Activated naive CD4-positive, alpha-beta T cell treated with Interleukin-2 at 50 U/mL for 16 hours (primary cell): ENCODE data around the gene NPTN.

ENCODE experiments used
- DNase-seq: peaks from one replicate; pipeline ENCODE4 v3.0.0-alpha.2; 2020

The NPTN gene

GRCh38 chr15:73631915-73632669 lies 1.1 kb downstream of the NPTN start:
- DNase-seq, result no peak

DNA sequence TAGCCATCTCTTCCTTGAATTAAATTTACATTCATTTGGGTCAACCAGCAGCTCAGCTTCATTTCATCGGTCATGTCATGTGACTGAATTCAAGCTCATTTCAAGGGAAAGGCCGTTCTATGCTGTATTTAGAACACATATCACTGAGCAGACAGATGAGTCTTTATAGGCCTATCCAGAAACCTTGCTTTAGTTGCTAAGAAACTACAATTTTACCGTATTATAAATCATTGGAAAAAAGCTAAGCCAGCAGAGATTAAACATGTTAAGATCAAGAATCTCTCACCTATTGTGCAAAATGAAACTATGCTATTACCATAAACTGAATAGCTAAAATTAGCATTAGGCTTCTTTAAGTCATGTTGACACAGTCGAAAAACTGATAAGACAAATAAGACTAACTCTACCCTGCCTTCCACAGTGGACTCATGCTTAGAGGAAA lies 2.2 kb downstream of the NPTN start:
- no peak for DNase-seq

- no peak for DNase-seq
Observed at GRCh38 chr15:73629798-73630429, 3.3 kb downstream of the NPTN start.

GRCh38 chr15:73628976-73629797 lies 4.0 kb downstream of the NPTN start:
- no peak for DNase-seq

DNA sequence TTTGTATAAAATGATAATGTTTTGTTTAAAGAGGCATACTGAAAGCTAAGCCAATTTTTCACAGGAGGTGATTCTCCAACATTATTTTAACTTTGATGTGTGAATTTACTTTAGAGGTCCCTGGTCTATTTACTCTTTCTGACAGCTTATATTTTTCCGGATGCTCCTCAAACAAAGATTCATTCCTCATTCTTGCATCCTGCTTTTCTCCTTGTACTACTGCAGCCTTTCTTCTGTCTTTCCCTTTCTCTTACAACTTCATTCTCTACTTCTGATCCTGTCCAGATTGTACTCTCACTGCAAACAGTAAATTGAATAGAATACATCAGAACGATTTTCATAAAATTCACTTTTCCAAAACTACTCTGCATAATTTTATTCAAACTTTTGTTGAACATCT lies 5.1 kb downstream of the NPTN start:
- no peak for DNase-seq

DNA sequence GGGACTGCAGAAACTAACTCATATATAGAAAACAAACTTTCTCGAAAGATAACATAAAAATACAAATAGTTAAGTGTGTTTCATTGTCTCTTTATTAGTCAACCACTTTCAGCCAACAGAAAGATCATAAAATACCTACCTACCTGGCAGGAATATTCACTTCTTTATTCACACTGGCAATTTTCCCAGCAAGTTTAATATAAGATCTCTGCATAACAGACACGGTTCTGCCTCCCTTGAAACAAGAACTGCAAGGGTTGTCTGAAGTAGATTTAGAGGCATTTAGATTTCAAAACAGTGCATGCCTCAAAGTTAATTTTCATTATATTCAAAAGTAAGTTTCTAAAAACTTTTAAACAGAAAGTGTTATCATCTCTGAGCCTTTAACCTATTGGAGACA lies 7.1 kb downstream of the NPTN start:
- DNase-seq, result no peak

DNA sequence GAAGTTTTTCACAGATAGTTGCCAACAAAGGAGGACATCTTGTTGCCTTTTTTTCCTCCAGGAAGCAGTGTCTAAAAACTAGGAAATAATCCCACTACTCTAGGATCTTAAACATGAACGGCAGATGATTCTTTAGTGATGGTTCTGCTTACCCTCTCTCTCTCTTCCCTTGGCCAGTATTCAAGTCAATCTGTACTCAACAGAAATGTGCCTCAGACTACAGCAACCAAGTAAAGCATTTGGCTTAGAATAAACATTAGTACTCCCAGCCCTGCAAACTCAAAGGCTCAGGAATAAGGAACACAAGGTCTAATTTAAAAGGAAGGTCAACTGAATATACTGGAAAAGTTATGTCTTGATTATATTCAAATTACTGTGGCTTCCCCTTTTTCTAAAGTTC lies 8.7 kb downstream of the NPTN start:
- DNase-seq, result no peak

DNA sequence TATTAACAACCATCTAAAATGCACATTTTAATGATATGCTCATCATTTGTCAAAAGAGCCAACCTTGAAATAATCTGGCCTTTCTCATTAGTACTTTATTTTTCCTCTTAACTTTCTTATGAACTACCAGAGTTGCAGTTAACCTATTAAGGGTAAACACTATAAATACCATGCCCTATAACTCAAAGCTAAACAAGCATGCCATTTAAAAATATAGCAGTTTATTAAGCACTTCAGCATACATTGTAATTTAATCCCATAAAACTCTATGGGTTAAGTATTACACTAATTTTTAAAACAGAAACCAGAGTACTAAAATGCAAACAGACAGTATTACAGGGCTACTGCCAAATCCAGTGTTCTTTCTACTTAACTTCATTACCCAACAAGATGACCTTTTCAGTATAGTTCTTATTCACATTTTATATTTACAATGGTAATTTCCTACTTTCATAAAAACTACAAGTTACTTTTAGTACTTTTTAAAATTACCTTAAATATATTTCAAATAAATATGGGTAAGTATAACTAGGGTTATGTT lies 11.8 kb downstream of the NPTN start:
- no peak for DNase-seq

DNA sequence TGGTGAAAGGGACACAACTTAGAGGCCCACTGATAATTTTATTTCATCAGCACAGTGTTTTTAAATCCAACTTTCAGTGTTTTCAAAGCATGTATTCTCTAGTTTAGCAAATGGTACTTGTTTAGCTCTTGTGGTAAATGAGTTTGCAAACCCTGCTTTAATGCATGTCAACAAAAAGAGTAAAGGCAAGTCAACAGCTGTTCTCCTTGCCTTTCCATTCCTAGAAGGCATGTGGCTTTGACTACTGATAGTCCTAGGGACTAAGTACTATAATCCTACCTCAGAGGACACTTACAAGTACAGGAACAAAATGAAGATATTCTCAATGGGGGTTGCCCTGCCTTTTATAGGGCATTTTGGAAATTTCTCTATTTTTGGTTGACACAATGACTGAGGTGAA lies 13.1 kb downstream of the NPTN start:
- DNase-seq, result no peak

- no peak for DNase-seq
Observed at GRCh38 chr15:73617913-73618312, 15.3 kb downstream of the NPTN start.

GRCh38 chr15:73617301-73617831 lies 15.8 kb downstream of the NPTN start:
- DNase-seq, result no peak

DNA sequence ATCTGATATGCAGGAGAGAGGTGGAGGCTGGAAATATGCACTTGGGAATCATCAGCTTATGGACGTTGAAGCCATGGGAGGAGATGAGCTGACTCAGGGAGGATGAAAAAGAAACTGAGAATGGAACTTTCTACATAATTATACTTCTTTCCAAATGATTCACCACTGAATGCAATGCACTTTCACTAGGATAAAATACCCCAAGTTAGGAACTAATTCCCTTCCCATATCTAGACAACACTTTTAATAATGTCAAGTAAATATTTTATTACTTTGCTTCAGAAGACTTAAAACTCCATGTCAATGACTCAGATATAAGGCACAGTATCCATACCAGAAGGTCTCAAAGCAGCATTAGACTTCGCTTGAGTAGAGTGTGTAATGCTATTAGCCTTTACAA lies 24.2 kb downstream of the NPTN start:
- no peak for DNase-seq

- DNase-seq, result no peak
Observed at GRCh38 chr15:73608475-73608874, 24.7 kb downstream of the NPTN start.

DNA sequence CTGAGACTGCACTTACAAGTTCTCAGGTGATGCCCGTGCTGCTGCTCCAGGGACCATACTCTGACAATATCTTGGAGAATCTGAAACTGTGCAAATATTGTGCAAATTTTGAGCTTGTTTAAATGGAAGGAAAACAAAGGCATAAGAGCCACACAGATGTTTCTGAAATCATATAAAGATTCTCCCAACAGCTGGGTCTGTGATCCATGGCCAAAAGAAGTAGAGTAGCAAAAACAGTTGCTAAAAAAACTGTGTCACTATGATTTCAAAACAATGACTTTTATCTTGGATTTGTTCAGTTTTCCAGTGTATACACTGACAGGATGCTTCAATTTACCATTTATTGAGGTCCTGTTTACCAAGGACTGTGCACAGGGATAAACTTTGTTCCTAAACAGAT lies 25.3 kb downstream of the NPTN start:
- DNase-seq, result no peak

DNA sequence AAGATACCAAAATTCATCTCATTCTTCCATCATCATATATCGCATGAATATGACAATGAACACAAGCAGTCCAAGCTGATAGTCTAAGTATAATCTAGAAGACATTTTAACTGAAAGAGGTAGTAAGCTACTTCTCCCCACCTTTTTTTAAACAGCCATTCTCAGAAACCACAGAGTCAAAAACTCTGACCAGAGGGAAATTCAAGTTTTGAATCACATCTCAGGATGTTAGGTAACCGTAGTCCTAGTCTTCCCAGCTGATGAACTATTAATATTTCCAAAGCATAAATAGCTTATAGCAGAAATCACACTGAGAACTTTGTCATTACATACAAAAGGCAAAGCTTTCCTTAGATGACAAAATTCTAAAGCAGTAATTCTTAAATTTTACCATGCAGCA lies 25.8 kb downstream of the NPTN start:
- DNase-seq, result no peak

- no peak for DNase-seq
Observed at GRCh38 chr15:73605759-73606436, 27.3 kb downstream of the NPTN start.

DNA sequence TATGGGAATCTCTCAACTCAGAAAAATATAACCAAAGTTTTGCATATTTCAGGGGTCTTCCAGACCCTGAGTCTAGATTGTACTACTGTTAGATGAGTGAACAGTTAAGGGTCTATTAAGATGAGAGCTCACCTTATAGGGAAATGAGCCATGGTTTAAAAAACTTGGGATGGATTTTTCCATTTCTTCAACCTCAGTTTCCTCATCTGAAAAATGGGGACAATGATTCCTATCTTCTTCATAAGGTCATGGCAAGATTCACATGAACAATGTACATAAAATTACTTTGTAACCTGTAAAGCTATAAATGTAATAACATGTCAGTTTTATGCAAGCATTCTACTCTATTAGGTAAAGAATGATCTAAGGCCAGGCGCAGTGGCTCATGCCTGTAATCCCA lies 28.7 kb downstream of the NPTN start:
- DNase-seq, result no peak

DNA sequence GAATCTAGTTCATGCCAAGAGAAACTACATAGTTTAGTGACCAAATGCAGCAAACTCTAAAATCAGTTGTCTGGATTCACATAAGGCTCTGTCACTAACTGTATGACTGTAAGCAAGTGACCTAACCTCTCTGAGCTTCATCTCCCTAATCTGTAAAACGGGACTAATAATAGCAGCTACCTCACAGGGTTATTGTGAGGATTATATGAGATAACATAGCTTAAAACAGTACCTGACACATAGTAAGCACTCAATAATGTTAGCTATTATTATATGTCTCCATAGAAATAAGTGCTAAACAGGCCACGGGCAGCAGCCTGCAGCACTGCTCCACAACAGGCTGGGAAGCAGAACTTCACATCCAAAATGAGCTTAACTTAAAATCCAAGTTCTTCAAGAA lies 30.2 kb downstream of the NPTN start:
- no peak for DNase-seq

DNA sequence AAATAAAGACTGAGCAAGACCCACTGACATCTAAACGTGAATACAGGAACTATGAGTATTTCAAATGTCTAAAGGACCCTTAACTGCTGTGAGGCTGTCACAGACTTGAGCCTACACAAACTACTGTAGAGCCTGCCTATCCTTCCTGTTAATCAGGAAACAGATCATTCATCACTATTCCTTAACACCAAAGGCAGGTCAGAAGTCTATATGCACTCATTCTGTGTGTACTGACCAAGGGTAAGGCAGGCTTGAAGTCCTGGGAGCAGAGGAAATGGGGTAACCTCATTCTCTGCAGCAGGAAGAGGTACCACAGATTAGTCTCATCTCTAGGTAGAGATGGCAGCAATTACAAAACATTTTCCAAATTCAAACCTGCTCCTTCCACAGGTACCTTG lies 30.7 kb downstream of the NPTN start:
- DNase-seq, result no peak

GRCh38 chr15:73601451-73602445 lies 31.4 kb downstream of the NPTN start:
- no peak for DNase-seq
